Spleen (tissue), 7 donors: ENCODE data around the gene PSMD12.

Experiments
- POLR2AphosphoS5 ChIP-seq, 3 donors: sonication (generic); formaldehyde crosslinking; IDR thresholded peaks; one replicate each; pipeline ENCODE4 v1.5.1; 2017; ENCODE audit warnings: antibody characterized with exemption in 3 of 3
- TF ChIP-seq, protein P1 (sequence below), 11 experiments: fragments of 200-600 bp in 7 of 11; fragments of 450-650 bp in 4 of 11; sonication (generic) in 4 of 11; IDR thresholded peaks in 8 of 11; conservative IDR thresholded peaks in 3 of 11; 1 replicate in 7 of 11; 2 replicates in 4 of 11; pipeline versions ENCODE4 v1.4.0 to v1.8.0; 2016 to 2021; ENCODE audit warnings: antibody characterized with exemption in 11 of 11, inconsistent platforms in 4 of 11, mild to moderate bottlenecking in 1 of 11
- donor health status: DM: no; HTN: no; CAD: no; lungs with moderate emphysema.
- donor health status: DM: no; HTN: no; CAD: no.
- donor health status: DM: no; HTN: no; CAD: no.

- TF ChIP-seq, protein P1, sequence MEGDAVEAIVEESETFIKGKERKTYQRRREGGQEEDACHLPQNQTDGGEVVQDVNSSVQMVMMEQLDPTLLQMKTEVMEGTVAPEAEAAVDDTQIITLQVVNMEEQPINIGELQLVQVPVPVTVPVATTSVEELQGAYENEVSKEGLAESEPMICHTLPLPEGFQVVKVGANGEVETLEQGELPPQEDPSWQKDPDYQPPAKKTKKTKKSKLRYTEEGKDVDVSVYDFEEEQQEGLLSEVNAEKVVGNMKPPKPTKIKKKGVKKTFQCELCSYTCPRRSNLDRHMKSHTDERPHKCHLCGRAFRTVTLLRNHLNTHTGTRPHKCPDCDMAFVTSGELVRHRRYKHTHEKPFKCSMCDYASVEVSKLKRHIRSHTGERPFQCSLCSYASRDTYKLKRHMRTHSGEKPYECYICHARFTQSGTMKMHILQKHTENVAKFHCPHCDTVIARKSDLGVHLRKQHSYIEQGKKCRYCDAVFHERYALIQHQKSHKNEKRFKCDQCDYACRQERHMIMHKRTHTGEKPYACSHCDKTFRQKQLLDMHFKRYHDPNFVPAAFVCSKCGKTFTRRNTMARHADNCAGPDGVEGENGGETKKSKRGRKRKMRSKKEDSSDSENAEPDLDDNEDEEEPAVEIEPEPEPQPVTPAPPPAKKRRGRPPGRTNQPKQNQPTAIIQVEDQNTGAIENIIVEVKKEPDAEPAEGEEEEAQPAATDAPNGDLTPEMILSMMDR (IDR thresholded peaks at IDR 0.05 in 8 of 11, conservative IDR thresholded peaks at IDR 0.05 in 3 of 11) = no peak
- no peak for TF ChIP-seq POLR2AphosphoS5 (IDR thresholded peaks at IDR 0.05)
Measured at GRCh38 chr17:67403065-67403464, 36.7 kb upstream of the PSMD12 start.
